Measurements from ENCODE around the gene UNC45B. TPM values are rescaled to one million over a fixed set of nuclear protein-coding genes. Genes with fewer than 3 reads are reported as not detected.
"Not testable (repeated sequence)": the region's sequence is repeated elsewhere in the genome, so short reads cannot be mapped to it uniquely, and the experiment has no call there.

Gene UNC45B
- total RNA-seq, 1 donor from 2014 or later = 259 TPM

DNA sequence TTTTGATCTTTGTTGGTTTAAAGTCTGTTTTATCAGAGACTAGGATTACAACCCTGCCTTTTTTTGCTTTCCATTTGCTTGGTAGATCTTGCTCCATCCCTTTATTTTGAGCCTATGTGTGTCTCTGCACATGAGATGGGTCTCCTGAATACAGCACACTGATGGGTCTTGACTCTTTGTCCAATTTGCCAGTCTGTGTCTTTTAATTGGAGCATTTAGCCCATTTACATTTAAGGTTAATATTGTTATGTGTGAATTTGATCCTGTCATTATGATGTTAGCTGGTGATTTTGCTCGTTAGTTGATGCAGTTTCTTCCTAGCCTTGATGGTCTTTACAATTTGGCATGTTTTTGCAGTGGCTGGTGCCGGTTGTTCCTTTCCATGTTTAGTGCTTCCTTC is 55.0 kb downstream of the UNC45B start:
- intact Hi-C loops (cut with DNase I); DNase-seq (ENCODE audit: low spot score): not testable (repeated sequence)

DNA sequence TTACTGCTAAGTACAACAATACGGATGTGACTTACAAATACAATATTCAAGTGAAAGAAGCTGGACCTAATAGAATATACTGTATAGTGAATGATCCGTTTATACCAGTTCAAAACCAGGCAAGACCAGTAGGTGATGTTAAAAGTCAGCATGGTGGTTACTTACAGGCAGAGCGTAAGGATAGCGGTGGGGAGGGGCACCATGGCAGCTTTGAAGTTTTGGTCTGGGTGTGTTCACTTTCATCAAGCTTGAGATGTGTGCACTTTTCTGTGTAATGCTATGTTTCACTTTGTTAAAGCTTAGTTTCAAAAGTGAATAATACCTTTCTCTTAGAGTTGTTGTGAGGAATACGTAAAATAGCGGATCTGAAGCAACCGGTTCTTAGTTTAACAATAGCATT is 63.1 kb downstream of the UNC45B start:
- DNase-seq (ENCODE audit: low spot score) = no peak
- intact Hi-C loops (cut with DNase I) = no loop called here

DNA sequence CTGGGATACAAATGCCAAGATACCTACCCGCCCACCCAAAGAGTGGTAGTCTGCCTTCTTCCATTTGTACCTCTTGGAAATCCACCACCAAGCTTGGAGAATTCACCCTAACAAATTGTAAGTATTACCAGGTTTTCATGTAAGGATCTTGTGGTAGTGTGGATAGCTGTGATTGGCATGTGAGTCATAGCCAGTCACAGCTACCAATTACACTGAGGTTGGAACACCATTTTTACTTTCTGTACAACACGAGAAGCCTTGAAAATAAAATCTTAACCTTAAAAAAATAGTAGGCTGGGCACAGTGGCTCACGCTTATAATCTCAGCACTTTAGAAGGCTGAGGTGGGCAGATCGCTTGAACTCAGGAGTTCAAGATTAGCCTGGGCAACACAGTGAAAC is 65.1 kb downstream of the UNC45B start:
- DNase-seq (ENCODE audit: low spot score) = no peak

DNA sequence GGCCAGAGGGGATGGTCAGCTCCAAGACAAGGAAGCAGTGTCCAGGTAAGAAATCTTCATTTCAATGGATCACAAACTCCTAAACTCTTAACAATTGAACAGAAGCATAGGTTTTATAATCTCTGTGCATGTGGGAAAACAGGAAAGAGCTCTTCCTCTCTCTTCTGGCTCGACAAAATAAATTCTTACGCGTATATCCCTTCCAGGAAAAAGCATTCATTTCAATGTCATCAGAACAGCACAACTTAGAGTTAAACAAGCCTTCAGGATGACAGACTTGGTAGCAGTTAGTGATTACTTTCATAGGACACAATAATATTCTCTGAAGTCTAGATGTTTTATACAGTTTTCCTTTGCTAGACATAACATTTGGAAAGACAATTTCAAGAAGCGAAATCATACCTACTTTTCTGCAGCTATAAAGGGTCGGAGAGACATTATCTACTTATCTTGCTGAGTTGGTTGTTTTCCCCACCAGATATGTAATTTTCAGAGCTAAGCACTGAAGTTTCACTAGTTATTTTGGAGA is 65.9 kb downstream of the UNC45B start:
- intact Hi-C loops (cut with DNase I) = no loop called here
- DNase-seq (ENCODE audit: low spot score) = no peak

More for the DNA sequence above, 65.1 kb downstream of the UNC45B start:
- intact Hi-C loops (cut with DNase I) = no loop called here

DNA sequence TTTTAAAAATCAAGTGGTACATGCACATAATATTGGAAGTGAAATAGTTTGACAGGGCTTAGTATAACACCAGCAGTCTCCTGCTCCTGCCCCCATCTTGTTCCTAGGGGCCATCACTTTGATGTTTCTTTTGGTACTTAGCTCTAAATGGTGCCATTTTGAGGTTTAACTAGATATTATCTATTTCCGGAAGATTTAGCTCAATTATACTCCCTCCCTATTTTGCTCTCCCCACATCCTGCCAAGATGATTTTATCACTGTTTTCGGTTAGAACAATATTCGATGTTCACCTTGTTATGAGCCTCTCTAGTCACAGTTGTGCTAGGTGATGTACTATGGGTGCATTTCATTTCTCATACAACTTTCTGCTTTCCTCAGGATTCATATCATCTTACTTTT is 66.6 kb downstream of the UNC45B start:
- intact Hi-C loops (cut with DNase I) = no loop called here
- no peak for DNase-seq (ENCODE audit: low spot score)

DNA sequence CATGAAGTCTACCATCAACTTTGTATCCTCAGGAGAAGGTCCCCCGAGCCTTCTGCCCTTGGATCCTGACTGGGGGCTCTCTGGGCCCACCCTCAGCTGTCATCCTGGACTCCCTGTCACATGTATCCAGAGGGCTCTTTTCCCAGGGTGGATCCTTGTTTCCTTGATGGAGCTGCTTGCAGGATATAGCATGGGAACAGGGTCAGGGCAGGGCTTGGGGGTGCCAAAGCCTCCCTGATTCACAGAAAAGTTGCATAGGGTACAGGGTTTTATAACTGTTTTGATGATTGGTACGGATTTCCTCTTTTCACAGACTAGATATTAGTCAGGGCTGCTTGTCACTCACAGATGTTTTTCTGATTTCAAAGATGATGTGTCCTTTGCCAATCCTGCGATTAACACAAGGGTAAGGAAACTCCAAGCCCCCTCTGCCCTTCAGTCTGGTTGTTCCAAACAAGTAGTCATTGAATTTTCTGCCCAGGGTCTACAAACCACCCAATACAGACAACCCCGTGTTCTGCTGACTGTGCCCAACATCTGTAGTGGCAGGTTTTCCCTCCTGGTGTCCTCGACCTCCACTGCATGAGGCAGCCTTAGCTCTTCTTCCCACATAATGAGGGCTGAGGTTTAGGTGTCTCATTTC is 67.1 kb downstream of the UNC45B start:
- intact Hi-C loops (cut with DNase I) = no loop called here
- DNase-seq (ENCODE audit: low spot score) = no peak

DNA sequence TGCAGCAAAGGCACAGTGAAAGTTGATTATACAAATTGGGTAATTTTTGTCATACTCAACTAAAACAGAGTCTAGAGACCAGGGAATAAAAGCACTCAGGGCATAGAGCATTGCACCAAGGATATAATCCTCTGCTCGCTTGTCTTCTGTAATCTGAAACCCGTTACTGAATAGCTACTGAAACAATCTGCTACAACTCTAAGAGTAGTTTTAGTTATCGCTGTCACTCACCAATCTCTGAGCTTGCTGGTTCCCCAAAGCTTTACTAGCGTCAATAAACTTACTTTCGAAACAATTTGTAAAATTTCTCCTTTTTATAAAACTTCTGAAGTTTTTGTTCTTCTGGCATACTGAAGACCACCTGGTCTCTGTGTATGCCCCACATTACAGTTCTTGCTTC is 69.5 kb downstream of the UNC45B start:
- DNase-seq (ENCODE audit: low spot score) = no peak
- intact Hi-C loops (cut with DNase I) = no loop called here

DNA sequence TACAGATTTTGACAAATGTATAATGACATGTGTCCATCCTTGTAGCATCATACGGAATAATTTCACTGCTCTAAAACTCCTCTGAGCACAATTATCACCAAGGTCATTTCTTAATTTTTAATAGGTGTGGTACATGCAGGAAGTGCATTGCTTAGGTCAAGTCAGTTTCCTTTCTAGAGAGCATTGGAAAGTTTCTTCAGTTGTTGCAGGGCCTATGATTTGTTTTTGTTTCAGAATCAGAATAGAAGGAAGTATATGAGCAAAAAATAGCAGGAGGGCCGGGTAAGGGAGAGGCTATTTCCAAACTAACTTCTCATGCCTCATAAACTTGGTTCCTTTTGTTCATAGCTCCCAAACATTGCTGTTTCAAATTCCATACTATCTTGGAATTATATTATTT is 71.3 kb downstream of the UNC45B start:
- intact Hi-C loops (cut with DNase I) = no loop called here
- no peak for DNase-seq (ENCODE audit: low spot score)

DNA sequence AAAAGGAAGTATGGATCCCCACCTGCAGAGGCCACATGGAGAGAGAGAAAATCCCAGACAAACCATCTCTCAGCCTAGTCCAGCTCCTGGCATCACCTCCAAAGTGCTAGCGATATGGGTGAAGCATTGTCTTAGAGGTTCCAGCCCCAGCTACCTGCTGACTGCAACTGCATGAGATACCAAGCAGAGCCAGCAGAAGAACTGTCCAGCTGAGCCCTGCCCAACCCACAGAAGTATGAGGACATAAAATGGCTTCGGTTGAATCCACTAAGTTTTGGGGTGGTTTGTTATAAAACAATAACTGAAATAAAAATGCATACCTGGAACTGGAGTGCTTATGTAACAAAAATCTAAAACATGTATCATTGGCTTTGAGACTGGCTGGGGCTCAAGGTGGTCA is 74.8 kb downstream of the UNC45B start:
- intact Hi-C loops (cut with DNase I) = no loop called here
- DNase-seq (ENCODE audit: low spot score) = no peak

DNA sequence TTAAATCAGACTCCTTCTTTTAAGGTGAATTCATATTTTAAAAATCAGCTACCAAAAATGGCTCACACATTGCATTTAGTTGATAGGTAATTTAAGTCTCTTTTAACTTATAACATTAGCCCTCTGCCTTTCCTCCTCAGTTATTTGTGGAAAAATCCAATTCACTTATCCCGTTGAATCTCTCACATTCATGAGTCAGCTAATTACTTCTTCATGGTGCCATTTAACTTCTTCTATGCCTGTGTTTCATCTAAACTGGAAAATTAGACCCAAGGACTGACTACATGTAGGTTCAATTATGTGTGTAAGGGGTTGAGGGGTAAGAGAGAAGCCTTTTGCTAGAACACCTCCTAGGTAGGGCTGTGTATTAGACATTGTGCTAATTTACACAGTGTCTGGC is 76.8 kb downstream of the UNC45B start:
- no peak for DNase-seq (ENCODE audit: low spot score)
- intact Hi-C loops (cut with DNase I) = no loop called here

DNA sequence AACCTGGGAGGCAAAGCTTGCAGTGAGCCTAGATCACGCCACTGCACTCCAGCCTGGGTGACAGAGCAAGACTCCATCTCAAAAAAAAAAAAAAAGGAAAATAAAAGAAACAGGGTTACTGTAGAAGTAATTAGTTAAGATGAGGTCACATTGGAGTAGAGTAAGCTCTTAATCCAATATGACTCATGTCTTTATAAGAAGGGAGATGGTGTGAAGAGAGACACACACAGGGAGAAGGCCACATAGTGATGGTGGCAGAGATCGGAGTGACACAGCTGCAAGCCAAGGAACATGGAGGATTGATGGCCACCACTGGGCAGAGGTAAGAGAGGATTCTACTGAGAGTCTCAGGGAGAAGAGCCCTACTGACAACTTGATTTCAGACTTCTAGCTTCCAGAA is 79.9 kb downstream of the UNC45B start:
- DNase-seq (ENCODE audit: low spot score) = no peak
- intact Hi-C loops (cut with DNase I) = no loop called here

DNA sequence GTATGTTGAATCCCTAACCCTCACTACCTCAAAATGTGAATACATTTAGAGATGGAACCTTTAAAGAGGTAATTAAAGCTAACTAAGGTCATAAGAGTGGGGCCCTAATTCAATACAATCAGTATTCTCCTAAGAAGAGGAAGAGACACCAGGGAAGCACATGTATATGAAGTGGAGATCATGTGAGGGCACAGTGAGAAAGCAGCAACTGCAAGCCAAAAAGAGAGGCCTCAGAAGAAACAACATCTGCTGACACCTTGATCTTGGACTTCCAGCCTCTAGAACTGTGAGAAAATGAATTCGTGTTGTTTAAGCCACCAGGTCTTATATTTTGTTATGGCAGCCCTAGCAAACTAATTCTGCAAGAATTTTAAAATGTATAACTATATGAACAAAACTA is 82.0 kb downstream of the UNC45B start:
- intact Hi-C loops (cut with DNase I) = no loop called here
- DNase-seq (ENCODE audit: low spot score) = no peak

DNA sequence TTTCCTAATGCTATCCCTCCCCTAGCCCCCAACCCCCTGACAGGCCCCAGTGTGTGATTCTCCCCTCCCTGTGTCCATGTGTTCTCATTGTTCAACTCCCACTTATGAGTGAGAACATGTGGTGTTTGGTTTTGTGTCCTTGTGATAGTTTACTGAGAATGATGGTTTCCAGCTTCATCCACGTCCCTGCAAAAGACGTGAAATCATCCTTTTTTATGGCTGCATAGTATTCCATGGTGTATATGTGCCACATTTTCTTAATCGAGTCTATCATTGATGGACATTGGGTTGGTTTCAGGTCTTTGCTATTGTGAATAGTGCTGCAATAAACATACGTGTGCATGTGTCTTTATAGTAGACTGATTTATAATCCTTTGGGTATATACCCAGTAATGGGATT is 86.7 kb downstream of the UNC45B start:
- DNase-seq (ENCODE audit: low spot score); intact Hi-C loops (cut with DNase I): not testable (repeated sequence)

DNA sequence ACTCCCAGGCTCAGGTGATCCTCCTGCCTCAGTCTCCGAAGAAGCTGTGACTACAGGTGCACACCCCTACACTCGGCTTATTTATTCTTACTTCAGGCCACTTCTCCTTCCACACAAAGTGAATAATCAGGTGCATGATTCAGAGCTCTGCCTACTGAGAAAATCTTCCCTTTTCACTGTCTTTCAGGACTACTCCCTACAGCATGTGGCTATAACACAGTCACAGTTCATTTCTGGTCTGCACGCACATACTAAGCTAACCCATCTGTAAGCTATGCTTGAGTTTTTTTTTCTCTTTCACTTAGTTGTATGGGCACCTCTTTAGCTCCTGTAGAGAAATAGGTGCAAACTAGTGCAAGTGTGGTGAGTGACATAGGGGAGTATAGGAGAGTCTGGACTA is 87.7 kb downstream of the UNC45B start:
- DNase-seq (ENCODE audit: low spot score) = no peak
- intact Hi-C loops (cut with DNase I) = no loop called here

DNA sequence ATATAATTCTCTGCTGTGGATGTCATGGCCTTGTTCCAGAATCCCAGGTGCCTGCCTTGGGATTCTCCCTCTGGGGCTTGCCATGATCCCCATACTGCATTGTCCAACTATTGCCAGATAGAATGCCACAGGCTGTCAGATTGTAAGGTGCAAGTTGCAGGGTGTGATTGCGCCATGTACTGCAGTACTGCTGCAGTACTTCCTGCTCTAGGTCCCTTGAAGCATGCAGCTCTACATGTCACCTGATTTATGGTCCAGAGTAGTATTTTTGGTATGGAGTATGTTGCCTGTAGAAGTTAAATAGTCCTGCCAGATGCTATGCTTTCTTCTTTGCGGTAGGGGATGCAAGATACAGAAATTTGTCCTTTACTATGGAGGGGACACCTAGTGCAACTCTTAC is 88.3 kb downstream of the UNC45B start:
- no peak for DNase-seq (ENCODE audit: low spot score)

DNA sequence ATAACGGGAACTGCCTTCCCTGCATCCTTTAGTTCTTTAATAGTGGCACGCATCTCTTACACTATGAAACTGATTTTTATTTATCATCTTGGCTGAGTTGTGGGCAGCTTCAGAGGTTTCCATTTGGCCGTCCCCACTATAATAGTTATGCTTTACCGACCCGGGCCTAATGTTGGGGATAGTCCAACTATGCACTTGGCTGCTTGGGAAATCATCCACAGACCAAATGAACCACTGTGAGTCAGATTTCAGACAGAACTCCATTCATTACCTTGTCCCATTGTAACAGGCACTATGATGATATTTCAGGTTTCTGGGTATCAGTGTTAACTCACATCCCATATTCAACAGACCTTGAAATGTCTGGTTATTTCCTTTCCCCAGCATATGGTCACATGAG is 89.2 kb downstream of the UNC45B start:
- intact Hi-C loops (cut with DNase I) = no loop called here
- no peak for DNase-seq (ENCODE audit: low spot score)

More for the DNA sequence above, 88.3 kb downstream of the UNC45B start:
- intact Hi-C loops (cut with DNase I) = no loop called here

DNA sequence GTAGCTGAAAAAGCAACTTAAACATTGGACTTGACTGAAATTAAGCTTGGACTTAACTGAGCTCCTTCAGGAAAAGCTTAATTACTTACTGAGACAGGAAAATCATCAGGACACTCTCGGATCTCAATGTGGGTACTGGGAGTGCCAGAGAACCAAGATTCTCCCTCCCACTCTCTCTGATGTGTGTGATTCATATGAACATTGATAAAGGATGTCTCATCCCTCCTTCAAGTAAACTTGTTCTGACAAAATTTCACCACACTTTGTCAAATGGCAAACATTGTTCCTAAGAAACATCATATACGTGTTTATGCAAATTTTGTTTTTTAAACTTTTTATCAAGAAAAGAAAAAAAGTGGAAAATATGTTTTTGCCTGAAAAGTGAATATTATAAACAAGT is 91.2 kb downstream of the UNC45B start:
- intact Hi-C loops (cut with DNase I) = no loop called here
- DNase-seq (ENCODE audit: low spot score) = no peak

Other genes with a start within 250 kb of the UNC45B start
- 2.2 TPM for gene CCT6B, start 186.4 kb upstream of the UNC45B start, total RNA-seq
- 8.7 TPM for gene ZNF830, start 186.3 kb upstream of the UNC45B start, total RNA-seq
- gene LIG3, start 167.3 kb upstream of the UNC45B start, total RNA-seq = 20.1 TPM
- 15.5 TPM for gene RFFL, start 84.1 kb upstream of the UNC45B start, total RNA-seq
- gene RAD51D, start 28.0 kb upstream of the UNC45B start, total RNA-seq = 6.5 TPM
- not detected for gene FNDC8, start 26.2 kb upstream of the UNC45B start, total RNA-seq
- 3.8 TPM for gene NLE1, start 5.5 kb upstream of the UNC45B start, total RNA-seq
- not detected for gene SLC35G3, start 46.6 kb downstream of the UNC45B start, total RNA-seq
- gene SLFN5, start 95.3 kb downstream of the UNC45B start, total RNA-seq = 13.8 TPM
- gene SLFN11, start 225.8 kb downstream of the UNC45B start, total RNA-seq = 23.0 TPM

All from cardiac septum (tissue), 1 donor.